Activated CD8-positive, alpha-beta memory T cell treated with anti-CD3 and anti-CD28 coated beads for 24 hours (primary cell): ENCODE measurements around the gene CALML6.
A peak's percentile ranks its signal among the peaks of the same experiment; 100 is the strongest.

Experiments
- DNase-seq: peaks from one replicate; pipeline ENCODE4 v3.0.0-alpha.2; 2020

Gene CALML6

DNA sequence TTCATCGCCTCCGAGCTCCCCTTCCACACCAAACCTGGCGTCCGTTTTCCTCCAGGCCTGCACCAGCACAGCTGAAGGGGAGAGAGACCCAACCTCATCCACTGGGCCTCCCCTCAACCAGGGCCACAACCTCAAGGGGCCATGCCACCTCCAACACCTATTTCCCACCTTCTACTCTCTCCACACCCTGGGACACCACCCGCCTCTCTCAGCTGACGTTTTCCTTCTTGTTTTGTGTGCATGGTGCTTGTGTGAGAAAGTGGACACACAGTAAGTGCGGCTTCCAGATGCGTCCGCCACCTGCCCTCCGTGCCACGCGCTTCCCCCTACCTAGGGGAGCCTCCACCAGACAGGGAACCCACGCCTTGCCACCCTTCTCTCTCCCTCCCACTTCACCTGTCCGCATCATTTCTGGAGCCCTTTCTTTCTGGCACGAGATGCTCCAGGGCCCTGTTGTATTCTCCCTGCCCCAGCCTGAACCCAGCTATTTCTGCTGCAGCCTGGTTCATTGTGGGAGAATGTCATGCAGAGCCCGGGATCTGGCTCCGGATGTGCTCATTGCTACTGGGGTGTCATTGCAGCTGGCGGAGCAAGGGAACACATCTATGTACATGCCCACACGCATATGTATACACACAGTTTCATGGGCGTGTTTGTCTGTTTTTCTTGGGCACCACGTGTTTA lies 22.8 kb upstream of the CALML6 start:
- no peak for DNase-seq

DNA sequence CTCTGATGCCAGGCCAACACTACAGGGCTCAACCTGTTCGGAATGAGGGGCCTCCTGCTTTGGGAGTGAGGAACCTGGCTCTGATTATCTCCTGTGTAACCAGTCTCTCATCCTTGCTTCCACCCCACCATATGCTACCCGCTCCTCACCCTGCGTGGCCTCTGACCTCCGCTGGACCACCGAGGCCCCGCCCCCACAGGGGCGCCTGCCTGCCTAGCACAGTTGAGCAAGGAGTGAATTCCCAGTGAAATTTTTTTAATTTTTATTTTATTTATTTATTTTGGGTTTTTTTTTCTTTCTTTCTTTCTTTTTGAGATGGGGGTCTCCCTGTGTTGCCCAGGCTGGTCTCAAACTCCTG lies 22.3 kb upstream of the CALML6 start:
- no peak for DNase-seq

DNA sequence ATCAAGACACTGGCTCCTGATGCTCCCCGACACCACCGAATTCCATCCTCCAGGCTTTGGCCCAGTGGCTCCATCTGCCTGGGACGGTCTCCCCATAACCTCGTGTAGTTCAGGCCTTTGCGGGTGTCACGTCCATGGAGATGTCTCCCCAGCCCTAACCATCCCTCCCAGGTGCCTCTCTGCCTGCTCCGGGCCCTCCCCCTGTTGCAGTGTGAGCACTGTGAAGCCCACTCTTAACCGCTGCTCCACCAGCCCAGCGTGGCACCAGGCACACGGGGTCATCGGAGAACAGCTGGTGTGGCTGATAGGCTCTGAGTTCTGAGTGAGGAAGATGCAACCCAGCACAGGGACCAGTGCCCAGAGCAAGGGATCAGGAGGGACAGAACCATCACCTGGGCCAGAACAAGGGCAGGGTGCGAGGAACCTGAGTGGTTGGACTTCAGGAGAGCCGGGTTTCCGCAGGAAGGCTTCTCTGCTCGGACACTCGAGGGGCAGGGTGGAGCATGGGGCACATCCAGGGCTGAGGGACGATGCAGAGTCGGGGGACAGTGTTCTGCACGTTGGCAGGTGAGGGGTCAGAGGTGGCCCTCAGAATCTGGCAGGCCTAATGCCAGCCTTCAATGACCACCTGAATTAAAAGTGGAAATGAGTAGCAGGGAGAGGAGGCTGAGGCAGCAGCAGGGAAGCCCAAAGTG lies 21.6 kb upstream of the CALML6 start:
- no peak for DNase-seq

DNA sequence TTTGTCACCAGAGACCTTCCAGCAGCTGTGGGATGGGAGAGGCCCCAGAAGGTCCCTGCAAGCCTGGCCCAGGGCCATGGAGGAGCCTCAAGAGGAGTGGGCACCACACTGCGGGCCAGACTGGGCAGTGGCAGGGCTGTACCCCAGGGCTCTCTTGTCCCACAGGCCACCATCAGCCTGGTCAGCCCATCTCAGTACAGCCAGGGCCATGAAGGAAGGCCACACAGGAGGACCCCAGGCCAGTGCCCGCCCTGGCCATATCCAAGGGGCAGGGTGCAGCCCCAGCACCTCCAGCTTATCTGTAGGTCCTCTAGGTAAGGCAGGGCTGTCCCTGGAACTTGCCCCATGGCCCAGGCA lies 21.1 kb upstream of the CALML6 start:
- no peak for DNase-seq

DNA sequence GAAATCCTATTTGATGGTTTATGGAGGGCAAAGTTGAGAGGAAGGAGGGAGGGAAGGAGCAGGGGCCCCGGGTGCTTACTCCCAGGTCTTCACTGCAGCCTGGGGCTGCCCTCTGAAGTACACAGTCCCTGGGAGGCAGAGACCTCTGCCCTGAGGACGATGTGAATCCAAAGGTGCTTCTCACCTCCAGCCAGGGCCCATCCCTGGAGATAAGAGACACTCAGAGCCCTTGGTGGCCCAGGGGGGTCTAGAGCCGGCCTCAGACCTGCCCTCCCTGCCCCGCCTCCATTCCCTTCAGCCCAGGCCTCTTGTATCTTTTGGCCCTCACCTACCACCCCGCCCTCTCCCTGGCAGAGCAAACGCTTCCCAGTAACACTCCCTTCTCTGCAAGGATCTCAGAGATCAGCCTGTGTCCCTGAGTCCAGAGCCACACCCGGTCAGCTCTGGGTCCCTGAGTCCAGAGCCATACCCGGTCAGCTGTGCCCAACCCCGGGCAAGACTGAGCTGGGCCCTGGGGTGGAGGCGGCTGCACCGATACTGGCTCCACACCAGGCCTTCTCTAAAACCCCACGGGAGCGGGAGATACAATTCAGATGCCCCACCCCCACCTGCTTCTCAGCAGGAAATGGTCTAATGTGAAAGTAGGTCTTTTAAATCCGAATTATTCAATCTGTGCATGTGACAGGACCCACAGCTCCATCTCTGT lies 20.6 kb upstream of the CALML6 start:
- DNase-seq, result no peak

DNA sequence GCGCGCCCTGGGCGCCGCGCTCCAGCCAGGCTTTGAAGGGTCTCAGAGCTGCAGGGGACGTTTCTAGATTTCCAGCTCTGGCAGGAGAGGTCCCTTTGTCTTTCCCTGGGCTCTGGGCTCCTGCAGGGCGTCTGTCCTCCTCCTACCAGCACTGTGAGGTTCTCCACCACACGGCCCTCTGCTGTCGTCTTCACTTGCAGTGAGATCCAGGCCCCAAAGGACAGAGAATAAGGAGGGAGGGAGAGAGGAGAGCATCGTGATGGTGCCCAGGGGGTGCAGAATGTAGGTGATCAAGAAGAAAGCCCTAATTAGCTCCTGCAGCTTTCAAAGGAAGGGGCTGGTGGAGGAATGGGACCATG lies 20.0 kb upstream of the CALML6 start:
- DNase-seq, result no peak

DNA sequence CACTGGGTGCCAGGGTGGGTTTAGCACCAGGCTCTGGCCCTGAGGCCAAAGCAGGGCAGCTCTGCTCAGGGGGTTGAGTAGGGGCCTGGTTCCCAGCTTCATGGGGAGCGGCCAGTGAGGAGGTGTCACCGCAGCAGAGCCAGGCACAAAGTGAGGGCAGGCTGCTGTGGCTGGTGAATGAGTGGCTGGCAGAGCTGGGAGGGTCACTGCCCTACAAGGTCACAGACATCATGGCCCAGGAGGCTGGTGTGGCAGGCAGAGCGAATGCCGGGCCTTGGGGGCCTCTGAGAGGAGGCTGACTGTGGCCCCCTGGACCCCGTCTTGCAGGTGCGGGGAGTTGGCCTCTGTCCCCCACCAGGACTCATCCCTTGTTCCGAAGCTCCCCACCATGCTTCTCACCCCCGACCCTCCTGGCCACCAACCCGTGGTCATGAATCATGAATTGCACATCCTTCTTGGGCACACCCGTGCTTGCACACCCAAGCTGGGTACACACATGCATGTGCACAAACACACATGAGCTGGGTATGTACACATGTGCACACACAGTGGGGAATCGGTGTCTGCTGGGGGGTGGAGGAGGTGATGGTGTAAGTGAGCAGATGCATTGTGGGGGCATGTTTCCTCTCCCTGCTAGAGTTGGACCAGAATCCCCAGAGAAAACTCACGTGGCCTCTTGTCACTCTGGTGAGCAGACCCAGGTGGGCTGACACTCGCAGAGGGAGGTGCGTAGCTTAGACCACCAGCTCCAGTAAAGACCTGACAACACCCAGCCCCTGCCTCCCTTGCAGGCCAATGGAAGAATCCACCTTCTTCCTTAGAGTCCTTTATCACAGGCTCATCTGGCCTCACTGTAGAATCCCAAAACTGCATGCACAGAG lies 19.4 kb upstream of the CALML6 start:
- no peak for DNase-seq

DNA sequence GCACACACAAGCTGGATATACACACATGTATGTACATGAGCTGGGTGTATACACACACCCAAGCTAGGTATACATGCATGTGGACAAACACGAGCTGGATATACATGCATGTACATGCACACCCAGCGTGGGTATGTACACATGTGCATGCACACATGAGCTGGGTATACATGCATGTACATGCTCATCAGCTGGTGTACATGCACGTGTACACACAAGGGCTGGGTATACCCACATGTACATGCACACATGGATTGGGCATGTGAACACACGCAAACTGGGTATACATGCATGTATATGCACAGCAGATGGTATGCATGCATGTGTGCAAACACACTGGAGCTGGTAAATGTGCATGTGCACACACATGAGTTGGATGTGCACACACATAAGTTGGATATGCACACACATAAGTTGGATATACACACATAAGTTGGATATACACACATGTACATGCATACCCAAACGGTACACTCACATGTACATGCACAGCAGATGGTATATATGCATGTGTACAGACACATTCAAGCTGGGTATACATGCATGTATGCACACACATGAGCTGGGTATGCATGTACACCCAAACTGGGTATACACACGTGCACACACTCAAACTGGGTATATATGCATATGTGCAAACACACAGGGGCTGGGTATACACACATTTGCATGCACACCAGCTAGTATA lies 16.7 kb upstream of the CALML6 start:
- DNase-seq, result no peak

DNA sequence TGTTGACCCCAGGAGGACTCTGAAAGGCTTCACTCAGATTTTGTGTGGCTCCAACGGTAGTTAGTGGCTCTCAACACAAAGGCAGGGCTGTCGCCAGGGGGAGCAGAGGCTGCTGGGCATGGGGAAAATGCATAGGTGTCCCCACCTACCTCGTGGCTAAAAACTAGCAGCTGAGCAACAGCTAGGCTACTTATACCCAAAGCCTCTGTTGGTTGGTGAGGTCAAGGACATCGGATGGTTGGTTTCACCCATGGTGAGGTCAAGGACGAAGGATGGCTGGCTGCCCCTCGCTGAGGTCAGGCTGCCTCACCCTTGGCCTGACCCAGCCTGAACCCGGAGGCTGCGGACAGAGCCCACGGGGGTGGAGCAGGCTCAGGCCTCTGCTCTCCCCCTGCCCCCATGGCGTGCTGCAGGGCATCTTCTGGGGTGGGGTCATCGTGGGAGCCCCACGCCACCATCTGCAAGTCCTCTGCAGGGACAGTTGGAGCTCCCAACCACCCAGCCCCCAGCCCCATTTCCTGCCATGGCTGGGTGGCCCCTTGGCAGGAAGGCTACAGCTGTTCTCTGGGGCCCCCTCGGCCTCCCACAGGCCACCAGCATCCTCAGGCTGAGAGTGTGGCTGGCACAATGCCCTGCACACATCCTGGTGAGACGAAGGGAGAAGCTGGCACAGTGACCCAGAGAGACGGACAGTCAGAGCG lies 15.6 kb upstream of the CALML6 start:
- DNase-seq, result no peak

DNA sequence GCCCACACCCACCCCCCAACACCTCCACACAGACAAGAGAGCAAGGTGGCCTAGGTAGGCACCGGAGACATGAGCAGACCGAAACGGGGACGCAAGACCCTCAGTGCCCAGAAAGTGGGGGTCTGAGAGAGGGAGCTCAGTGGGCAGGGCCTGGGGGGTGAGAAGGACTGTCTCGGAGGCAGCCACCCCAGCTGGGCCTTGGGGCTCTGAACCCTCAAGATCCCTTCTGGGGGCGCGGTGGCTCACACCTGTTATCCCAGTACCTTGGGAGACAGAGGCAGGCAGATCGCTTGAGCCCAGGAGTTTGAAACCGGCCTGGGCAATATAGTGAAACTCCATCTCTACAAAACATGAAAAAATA lies 15.1 kb upstream of the CALML6 start:
- DNase-seq, result no peak

DNA sequence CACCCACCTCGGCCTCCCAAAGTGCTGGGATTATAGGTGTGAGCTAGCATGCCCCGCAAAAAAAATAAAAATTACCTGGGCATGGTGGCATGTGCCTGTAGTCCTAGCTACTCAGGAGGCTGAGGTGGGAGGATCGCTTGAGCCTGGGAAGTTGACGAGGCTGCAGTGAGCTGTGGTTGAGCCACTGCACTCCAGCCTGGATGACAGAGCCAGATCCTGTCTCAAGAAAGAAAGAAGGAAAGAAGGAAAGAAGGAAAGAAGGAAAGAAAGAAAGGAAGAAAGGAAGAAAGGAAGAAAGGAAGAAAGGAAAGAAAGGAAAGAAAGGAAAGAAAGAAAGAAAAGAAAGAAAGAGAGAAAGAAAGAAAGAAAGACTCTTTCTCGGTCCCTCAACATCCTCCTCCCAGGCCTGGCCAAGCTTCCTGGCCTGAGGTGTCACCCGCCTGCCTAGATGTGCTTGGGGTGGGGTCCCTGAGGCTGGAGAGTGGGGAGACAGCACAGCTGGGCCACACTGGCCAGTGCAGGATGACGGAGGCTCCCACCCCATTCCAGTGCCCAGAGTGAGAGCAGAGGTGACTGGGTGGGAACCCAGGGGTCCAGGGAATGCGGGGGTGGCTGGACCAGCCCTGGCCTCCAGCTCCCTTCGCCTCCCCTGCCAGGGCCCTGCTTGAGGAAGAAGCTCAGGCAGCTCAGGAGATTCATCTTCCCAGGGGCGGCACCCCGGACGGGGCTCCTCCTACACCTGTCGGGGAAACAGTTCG lies 14.0 kb upstream of the CALML6 start:
- no peak for DNase-seq

DNA sequence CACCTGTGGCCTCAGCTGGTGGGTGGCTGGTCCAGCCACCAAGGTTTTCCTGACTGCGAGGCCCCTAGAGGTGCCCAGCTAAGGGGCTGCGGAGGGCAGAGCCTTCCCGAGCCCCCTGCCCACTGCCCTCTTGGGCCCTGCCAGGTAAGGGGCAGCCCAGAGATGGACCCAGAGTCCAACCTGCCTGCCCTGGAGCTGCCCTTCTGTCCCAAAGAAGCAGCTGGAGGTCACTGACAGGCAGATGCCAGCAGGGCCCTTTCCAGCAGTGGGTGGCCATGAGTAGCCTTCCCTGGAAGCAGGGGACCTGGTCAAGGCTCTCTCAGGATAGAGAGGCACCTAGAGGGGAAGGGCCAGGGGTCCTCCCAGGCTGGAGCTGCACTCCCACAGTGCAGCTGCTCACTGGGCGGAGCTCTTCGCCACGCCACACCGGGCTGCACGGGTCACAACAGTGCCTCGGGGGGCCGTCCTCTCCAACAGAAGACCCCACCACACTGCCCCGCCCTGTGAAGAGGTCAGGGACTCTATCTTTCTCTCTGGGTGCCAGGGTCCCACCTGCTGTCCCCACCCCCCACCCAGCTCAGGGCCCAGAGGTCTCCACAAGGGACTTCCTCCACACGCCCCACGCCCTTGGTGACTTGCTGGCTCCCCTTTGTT lies 13.3 kb upstream of the CALML6 start:
- DNase-seq, result no peak

DNA sequence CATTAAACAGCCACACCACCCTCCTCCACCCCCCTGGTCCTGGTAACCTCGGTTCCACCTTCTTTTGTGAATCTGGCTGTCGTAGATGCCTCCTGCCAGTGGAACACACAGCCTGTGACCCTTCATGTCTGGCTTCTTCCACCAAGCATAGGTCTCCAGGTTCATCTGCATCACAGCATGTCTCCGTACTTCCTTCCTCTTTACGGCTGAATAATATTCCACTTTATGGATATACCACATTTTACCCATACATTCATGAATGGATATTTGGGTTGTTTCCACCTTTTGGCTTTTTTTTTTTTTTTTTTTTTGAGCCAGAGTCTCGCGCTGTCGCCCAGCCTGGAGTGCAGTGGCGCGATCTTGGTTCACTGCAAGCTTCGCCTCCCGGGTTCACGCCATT lies 11.8 kb upstream of the CALML6 start:
- no peak for DNase-seq

DNA sequence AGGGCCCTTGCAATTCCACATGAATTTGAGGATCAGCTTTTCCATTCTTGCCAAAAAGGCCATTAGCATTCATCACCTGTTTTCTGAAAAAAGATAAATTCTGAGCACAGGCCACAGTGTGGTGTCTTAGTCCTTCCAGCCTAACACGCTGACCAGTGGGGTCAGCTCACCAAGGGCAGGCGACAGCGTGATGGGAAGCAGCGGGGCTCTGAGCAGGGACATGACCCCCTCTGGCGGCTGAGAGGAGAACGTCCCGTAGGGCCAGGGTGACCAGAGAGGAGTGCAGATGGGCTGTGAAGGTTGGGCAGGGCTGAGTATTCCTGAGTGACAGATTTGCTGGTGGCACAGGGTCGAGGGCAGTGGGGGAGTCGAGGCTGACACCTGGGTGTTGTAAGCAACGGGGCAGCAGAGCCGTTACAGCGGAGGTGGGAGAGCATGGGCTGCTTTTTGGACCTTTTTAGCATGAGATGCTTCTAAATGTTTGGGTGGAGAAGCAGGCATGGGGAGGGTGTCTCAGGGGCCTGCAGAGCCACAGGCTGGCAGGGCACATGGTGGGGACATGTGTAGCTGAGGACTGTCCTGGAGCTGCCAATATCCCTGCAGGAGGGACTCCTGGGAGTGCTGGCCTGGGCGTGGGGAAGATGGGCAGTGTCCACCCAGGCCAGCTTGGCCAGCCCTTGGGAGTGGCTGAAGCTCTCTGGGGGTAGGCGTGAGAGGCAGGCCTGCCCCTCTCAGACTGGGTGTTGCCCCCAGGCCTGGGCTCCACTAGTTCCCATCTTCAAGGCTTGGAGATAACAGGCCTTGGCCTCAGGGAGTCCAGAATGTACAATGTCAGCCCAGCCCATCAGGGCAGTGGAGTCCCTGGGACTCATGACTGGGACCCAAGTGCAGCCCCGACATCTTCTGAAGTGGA lies 8.6 kb upstream of the CALML6 start:
- DNase-seq, result peak; percentile 86

DNA sequence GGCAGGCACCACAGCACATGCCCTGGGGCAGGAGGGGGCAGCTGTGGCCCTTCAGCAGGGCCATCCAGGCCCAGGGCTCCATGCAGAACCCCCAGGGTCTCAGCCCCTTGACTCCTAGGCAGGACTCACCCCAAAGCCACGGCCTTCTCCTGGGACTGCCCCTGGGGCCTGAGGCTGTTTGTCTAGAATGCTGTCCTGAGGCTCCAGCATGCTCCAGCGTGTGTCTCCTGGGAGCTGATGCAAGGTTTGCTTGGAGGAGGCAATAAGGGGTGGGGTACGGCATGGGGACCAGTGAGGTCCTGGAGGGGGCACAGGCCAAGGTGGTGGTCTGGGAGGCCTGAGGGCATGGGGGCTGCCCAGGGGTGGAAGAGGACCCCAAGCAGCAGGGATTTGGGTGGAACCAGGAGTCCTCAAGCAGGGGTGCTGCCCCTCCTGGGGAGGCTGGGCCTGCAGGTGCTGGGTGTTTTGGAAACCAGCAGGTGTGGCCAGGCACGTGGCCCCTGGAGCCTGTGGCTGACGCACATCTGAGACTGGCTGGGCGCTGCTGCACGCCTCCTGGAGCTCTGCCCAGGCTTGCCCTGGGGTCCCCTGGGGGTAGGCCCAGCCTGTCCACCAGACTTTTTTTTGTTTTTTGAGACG lies 7.8 kb upstream of the CALML6 start:
- no peak for DNase-seq

DNA sequence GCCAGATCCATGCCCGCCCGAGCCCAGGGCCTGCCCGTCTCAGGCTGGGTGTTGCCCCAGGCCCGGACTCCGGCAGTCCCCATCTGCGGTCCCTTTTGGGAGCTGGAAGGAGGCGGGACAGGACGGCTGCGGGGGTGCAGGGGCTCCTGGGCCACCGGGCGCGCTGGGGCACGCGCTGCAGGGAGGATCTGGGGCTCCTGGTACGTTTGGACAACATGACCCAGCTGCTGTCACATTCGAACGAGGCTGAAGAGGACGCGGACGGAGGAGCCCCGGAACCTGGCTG lies 6.6 kb upstream of the CALML6 start:
- no peak for DNase-seq

DNA sequence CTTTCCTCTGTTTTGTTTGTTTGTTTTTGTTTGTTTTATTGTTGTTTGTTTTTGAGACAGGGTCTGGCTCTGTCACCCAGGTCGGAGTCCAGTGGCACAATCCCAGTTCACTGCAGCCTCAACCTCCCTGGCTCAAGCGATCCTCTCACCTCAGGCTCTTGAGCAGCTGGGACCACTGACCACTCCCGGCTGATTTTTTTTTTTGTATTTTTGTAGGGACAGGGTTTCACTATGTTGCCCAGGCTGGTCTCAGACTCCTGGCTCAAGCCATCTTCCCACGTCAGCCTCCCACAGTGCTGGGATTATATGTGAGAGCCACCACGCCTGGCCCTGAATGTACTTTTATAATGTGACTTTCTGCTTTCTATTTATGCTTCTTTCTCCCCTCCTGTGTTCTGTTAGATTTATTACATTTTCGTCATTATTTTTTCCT lies 5.0 kb upstream of the CALML6 start:
- DNase-seq, result no peak

DNA sequence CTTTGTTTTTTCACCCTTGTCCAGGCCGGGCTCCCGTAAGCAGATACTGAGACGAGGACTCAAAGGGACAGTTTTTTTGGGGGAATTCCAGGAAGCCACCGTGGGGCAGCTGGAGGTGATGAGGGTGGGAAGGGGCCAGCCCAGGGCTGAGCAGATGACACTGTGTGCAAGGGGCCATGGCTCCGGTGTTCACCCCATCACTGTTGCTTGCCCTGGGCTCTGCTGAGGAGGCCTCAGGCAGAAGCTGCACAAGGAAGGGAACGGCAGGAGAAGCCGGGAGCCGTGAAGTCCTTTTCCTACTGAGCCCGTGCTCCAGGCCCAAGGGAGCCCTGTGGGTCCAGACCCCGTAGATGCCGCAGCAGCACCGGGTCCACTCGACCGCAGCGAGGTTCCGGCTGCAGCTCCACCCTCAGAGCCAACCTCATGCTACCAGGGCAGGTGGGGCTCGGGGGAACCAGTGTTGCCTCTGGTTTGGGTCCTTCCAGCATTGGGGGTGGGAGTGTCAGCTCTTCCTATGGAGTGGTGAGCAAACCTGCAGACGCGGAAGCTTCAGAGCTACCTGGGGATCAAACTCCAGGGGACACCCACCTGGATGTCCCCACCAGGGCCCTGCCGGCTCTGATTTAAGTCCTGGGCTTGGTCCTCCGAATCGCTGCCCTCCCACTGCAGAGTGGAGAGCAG lies 4.3 kb upstream of the CALML6 start:
- no peak for DNase-seq
